ENCODE measurements around the gene HARBI1. TPM values are rescaled to one million over a fixed set of nuclear protein-coding genes. Genes with fewer than 3 reads are reported as not detected.
A peak's percentile ranks its signal among the peaks of the same experiment; 100 is the strongest.

HARBI1 gene
- 3.5 TPM for total RNA-seq
- long read RNA-seq, partial matches to known transcripts, result 0 of 4 reads
- long read RNA-seq, other reads (novel, unspliced or antisense), result 1 of 4 reads

DNA sequence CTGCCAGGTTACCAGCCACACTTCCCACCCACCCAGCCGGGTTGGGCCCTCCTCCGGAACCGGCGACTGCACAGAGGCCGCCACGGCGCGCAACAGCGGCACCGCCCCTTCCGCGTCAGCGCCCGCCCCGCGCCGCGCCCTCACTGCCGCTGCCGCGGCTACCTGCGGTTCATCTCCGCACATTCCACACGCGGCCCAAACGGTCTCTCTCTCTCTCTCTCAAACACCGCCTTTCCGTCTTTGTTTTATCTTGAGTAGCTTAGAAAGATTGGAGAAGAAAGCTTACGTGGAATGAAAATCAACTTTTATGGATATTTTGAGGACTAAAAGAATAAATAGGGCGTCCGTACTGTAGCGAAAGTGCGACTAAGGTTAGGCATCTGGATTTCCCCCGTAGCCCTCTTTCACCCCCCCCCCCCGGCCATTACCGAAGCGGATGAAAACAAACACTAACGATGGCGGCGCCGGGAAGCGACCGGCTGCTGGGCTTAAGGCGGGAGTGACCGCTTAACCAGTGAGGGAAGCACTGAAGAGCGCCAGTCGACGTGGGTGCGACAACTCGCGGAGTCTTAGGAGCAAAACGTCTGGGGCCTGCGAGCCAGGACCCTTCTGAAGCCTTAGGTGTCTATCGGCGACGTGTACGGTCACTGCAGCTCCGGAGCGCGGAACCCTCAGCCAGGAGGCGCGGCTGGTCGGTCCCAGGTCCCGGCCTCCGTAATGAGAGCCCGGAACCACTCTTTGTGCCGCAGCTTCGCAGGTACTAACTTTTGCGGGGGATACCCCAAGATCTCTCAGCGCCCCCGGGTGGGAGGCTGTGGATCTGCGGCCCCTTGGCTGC is at the start of gene HARBI1, which contains the start of gene ATG13:
Gene HARBI1, minus strand, starts transcription at position 94 of the 838 bp plus-strand sequence. CDS start 990 bp downstream, outside the sequence.
Gene ATG13, plus strand, starts transcription at position 420 of the 838 bp plus-strand sequence. CDS start 26,739 bp downstream, outside the sequence.
- intact Hi-C loops (cut with DNase I), result loop anchor here (5.0 to 10.0 kb wide), 2 partner anchors 77 to 95 kb away; no protein-coding TSS in a partner anchor
- peak; percentile 99 for ATAC-seq

GRCh38 chr11:46666516-46666915 is 49.5 kb upstream of the HARBI1 start:
- peak; percentile 76 for ATAC-seq
- intact Hi-C loops (cut with DNase I), result no loop called here

More for the DNA sequence above, at the start of gene HARBI1, which contains the start of gene ATG13:
- peak; percentile 95 for DNase-seq (ENCODE audit: missing footprints)

GRCh38 chr11:46665356-46665755 is 48.3 kb upstream of the HARBI1 start:
- intact Hi-C loops (cut with DNase I), result no loop called here
- DNase-seq (ENCODE audit: missing footprints) (no peak), ATAC-seq (no peak)

More at GRCh38 chr11:46666516-46666915, 49.5 kb upstream of the HARBI1 start:
- no peak for DNase-seq (ENCODE audit: missing footprints)

DNA sequence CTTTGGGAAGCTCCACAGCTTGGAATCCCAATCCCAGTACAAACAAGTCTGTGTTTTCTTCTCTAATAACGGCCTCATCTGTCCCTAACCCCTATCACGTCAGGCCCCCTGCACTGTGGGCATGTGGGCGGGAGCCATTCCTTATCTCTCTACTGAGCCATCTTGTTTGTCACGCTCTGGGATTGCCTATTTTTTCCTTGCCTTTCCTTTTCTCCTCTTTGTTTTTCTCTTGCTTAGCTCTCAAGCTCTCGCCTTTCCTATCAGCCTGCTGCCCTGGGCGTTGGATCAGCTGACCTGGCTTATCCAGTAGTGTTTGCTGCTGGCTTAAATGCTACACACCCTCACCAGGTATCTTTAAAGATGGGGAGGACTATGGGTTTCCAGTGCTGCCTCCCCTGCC is 47.6 kb upstream of the HARBI1 start:
- DNase-seq (ENCODE audit: missing footprints) (peak; percentile 28), ATAC-seq (no peak)
- intact Hi-C loops (cut with DNase I), result no loop called here

DNA sequence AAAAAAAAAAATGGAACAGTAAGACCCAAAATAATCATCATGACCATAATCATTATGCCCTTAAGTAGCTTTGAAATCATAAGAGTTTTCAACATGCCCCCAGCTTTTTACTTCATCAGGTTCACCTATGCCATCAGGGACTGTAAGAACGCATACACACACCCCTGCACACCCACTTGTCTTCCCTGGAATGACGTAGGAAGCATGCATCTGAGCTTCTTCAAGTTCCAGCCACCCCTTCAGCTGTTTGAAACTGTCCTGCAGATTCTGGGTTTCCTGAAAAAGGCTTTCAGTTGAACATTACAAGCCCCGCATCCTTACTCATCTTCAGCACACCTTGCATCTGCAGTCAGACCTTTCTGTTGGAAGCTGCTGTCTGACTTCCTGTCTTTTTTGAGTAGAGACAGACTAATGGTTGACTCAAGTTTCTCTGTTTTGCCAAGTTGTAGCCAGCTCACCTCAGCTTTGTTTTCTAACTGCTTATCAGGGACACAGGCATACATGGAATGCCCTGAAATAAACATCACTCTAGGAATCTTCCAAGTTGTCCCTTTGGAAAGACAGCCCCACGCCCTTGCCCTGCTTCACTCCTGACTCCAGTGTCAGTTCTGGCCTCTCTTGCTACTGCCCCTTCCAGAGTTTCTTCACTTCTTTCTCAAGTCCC is 46.4 kb upstream of the HARBI1 start:
- ATAC-seq (no peak), DNase-seq (ENCODE audit: missing footprints) (no peak)
- intact Hi-C loops (cut with DNase I), result no loop called here

DNA sequence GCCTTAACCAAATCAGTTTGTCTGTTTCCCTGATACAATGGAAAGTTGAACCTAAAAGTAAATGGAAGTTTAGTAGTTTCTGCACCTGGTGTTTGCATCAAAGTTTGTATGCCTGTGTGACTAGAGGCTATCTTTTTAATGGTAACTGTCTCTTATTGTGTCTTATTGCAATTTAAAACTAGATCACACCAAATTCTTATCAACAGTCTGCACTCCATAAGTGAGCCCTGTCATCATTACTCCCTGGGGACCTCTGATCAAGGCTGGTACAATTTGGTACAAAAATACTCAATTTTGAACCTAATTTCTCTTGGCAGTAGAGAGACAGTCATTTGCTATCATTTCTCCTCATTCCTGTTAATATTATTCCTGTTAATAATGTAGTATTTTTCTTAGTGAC is 45.3 kb upstream of the HARBI1 start:
- DNase-seq (ENCODE audit: missing footprints), result no peak
- intact Hi-C loops (cut with DNase I), result no loop called here
- ATAC-seq, result no peak

- ATAC-seq (no peak), DNase-seq (ENCODE audit: missing footprints) (no peak)
- intact Hi-C loops (cut with DNase I), result no loop called here
These were observed 44.8 kb upstream of the HARBI1 start for GRCh38 chr11:46661836-46662235.

- intact Hi-C loops (cut with DNase I), result no loop called here
- ATAC-seq (peak; percentile 63), DNase-seq (ENCODE audit: missing footprints) (no peak)
These were observed 42.9 kb upstream of the HARBI1 start for GRCh38 chr11:46659908-46660307.

- peak; percentile 78 for ATAC-seq
- no peak for DNase-seq (ENCODE audit: missing footprints)
- intact Hi-C loops (cut with DNase I), result no loop called here
These were observed 41.2 kb upstream of the HARBI1 start for GRCh38 chr11:46658259-46658658.

GRCh38 chr11:46657186-46657585 is 40.2 kb upstream of the HARBI1 start:
- intact Hi-C loops (cut with DNase I), result no loop called here
- DNase-seq (ENCODE audit: missing footprints), result no peak
- ATAC-seq, result peak; percentile 8

DNA sequence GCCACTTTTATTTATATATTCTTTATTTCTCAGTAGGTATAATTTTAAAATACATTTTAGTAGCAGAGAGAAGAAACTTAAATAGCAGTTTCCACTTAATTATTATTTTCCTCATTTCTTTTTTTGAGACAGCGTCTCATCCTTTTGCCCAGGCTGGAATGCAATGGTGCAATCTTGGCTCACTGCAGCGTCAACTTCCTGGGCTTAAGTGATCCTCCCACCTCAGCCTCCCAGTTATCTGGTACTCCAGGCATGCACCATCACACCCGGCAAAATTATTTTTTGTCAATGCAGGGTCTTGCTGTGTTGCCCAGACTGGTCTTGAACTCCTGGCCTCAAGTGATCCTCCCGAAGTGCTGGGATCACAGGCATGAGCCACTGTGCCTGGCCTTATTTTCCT is 38.6 kb upstream of the HARBI1 start:
- DNase-seq (ENCODE audit: missing footprints), result no peak
- intact Hi-C loops (cut with DNase I), result no loop called here
- ATAC-seq, result no peak

DNA sequence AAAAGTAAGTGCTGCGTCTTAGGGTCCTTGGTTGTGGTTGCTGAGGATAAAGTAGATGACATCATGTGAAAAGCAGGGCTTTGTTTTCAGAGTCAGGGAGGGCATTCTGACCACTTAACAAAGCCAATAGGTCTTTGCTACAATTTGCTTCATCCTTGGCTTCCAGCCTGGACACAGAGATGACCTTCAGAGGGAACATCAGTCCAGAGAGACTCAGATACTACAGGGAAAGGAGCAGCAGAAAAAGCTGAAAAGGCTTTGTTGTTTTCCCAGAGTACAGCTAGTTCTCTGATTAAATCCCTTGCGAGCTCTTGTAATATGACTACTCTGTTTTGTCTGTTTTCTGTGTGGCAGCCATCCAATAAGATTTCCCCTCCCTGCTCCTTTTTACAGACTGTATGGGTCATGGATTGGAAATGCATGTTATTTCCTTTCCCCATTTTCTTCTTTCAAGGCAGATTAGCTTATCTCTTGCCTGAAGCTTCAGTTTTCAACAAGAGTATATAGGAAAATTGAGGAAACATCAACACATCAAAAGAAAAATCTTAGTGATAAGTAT is 32.2 kb upstream of the HARBI1 start:
- ATAC-seq (peak; percentile 97), DNase-seq (ENCODE audit: missing footprints) (no peak)
- intact Hi-C loops (cut with DNase I), result loop anchor here (2.0 kb wide), 1 partner anchor 52 kb away; the partner anchor contains the start of genes ARHGAP1 and ZNF408

DNA sequence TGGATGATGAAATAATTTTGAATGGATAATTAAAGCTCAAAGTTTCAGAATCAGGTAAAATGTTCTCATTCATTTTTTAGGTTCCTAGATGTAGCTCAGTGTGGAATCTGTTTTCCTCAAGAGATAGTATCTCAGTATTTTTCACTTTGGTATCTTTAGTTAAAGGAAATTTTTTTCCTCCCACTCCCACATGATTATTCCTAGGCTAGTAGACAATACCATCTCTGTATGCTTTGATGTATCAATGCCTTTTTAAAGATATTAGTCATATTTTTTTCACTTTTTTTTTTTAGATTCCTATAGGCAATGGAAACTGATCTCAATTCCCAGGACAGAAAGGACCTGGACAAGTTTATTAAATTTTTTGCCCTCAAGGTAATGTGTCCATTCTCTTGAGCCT is 27.0 kb upstream of the HARBI1 start:
- no peak for ATAC-seq

GRCh38 chr11:46643531-46643930 is 26.5 kb upstream of the HARBI1 start:
- no peak for DNase-seq (ENCODE audit: missing footprints)

More for the DNA sequence above, 27.0 kb upstream of the HARBI1 start:
- no peak for DNase-seq (ENCODE audit: missing footprints)
- intact Hi-C loops (cut with DNase I), result no loop called here

DNA sequence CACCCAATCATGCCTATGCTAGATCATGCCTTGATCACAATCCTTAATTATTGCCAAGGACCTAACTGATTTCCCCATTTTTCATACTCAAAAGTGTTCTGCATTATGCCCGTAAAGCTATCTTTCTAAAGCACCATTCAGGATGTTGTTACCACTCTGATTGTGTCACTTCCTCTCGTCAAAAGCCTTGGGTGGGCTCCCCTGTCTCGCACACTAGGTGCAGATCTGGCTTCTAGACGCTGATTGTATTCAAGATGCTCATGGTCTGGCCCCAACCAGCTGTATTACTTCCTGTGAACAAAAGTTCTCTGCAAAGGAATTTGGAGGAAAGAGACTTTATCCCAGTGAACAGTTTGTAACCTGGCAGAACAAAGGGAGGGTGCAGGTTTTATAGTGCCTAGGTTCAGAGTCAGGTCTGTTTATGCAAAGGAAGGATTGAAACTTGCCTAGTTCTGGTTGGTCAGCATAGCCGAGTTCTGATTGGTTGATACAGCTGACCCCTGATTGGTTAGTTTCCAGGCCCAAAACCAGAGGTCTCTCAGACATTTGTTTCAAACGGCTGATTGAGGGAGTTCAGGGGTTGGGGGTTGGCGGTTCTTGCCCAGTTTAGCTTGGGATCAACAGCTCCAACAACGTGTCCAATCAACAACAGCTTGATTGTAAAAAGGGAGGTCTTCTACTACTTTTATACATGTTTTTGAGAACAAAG is 25.8 kb upstream of the HARBI1 start:
- DNase-seq (ENCODE audit: missing footprints) (no peak), ATAC-seq (peak; percentile 9)
- intact Hi-C loops (cut with DNase I), result no loop called here

More at GRCh38 chr11:46643531-46643930, 26.5 kb upstream of the HARBI1 start:
- intact Hi-C loops (cut with DNase I), result no loop called here
- no peak for ATAC-seq

- ATAC-seq (no peak), DNase-seq (ENCODE audit: missing footprints) (no peak)
- intact Hi-C loops (cut with DNase I), result no loop called here
These were observed 24.6 kb upstream of the HARBI1 start for GRCh38 chr11:46641639-46642038.

DNA sequence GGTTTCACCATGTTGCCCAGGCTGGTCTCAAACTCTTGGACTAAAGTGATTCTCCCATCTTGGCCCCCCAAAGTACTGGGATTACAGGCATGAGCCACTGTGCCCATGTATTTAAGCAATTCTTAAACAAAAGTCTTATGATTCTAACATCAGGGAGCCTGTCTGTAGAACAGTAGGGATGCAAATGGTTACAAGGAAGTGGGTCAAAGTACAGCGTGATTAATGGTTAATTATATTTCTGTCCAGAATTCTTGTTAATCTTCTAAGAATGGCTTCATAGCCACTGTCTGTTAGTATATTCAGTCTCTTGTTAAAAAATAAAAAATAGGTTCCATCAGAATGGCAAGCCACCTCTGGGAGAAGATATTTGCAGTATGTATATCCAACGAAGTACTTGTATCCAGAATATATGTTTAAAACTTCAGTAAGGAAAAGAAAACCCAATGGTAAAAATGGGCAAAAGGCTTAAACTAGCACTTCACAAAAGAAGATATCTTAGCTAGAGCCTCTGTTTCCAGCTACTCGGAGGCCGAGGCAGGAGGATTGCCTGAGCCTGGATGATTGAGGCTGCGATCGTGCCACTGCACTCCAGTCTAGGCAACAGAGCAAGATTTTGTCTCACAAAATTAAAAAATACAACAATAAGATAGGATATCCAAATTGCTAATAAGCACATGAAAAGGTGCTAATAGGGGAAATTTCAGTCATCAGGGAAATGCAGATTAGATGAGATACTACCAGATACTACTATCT is 23.2 kb upstream of the HARBI1 start:
- intact Hi-C loops (cut with DNase I), result no loop called here
- DNase-seq (ENCODE audit: missing footprints) (no peak), ATAC-seq (no peak)
